ENCODE data around the gene TCERG1. TPM values are rescaled to one million over a fixed set of nuclear protein-coding genes. Genes with fewer than 3 reads are reported as not detected.
A peak's percentile ranks its signal among the peaks of the same experiment; 100 is the strongest.

TCERG1 gene
- total and polyA plus RNA-seq, 9 of the 15 experiments (the other 6 are each of a cell fraction or from before 2014, with no cell fraction given): 50.3 to 148 (median 119) TPM

GRCh38 chr5:146514575-146514974 is 67.4 kb downstream of the TCERG1 start (continued):
- no peak for TF ChIP-seq NR2C2 (CRISPR knock-in tag; IDR thresholded peaks at IDR 0.05)
- TF ChIP-seq NR2C2 (tag; IDR thresholded peaks at IDR 0.05): no peak

- BruUV-seq (replicated peaks): no TSS peak
- H3K4me1 ChIP-seq (replicated peaks in 1 of 2; ENCODE audit: control insufficient read depth in 2 of 2, insufficient read depth in 2 of 2, low read length in 2 of 2): no peaks in the 10 kb centered on the region
- H3K79me2 ChIP-seq (ENCODE audit: control insufficient read depth, insufficient read depth, low read length): no peaks in the 10 kb centered on the region
- H3K4me2 ChIP-seq (ENCODE audit: insufficient read depth, low read length): no peak overlapping the region
- FAIRE-seq (no peak), DNase-seq (ENCODE audit: extremely low read depth in 1 of 4, low spot score in 3 of 4) (no peak), ATAC-seq (peak; percentile 43)
- H3K9me1 ChIP-seq (ENCODE audit: control insufficient read depth, insufficient read depth, low read length): no peaks in the 10 kb centered on the region
- peaks cover 19% of the 10 kb centered on the region; the same call in 2 of the 3 replicates for H3K36me3 ChIP-seq (ENCODE audit: control insufficient read depth, insufficient read depth, low read length)
- no peak overlapping the region for H2AFZ ChIP-seq (ENCODE audit: low read depth, low read length)
- no peak overlapping the region for H3K9ac ChIP-seq (ENCODE audit: insufficient read depth in 1 of 2, low read depth in 2 of 2, low read length in 2 of 2)
- intact Hi-C loops (cut with micrococcal nuclease): no loop called here
- H3K9me3 ChIP-seq (replicated peaks; ENCODE audit: control insufficient read depth, insufficient read depth, low read depth, low read length): no peaks in the 10 kb centered on the region
- no peak overlapping the region for H3K27ac ChIP-seq (ENCODE audit: extremely low read depth, low read depth, low read length)
- no peak overlapping the region for H3K4me3 ChIP-seq
- ChIA-PET POLR2A (interaction anchor here (0.6 to 1.2 kb wide), 3 partner anchors 24 to 454 kb away, joined by 3 to 6 read pairs (median 4); no protein-coding TSS in a partner anchor), CTCF (ENCODE audit: low intra/inter-chr PET ratio) (no interaction called here)
- 38% methylated on average over 10 of the region's 10 CpGs for WGBS (ENCODE audit: insufficient coverage, low coverage, missing lambda C conversion rate)
- in situ Hi-C loops (cut with MboI): no loop called here
- no peaks in the 10 kb centered on the region; a peak in 1 of 5 replicates for H3K27me3 ChIP-seq (ENCODE audit: control insufficient read depth in 2 of 2, insufficient read depth in 2 of 2, low read length in 2 of 2)
- no peaks in the 10 kb centered on the region for H4K20me1 ChIP-seq (replicated peaks; ENCODE audit: control insufficient read depth, insufficient read depth, low read length)
- TF ChIP-seq NCOA4 (IDR thresholded peaks at IDR 0.05; ENCODE audit: partially characterized antibody) (no peak), POU5F1 (IDR thresholded peaks at IDR 0.05; ENCODE audit: borderline replicate concordance, low read depth, low read length, partially characterized antibody) (no peak), NEUROD1 (IDR thresholded peaks at IDR 0.05; ENCODE audit: borderline replicate concordance, low read depth, low read length, partially characterized antibody) (no peak), ETS1 (conservative IDR thresholded peaks at IDR 0.05; ENCODE audit: control insufficient read depth, low read depth, low read length) (no peak), SAFB (IDR thresholded peaks at IDR 0.05; ENCODE audit: borderline replicate concordance, low read depth, low read length) (no peak), DIDO1 (tag; IDR thresholded peaks at IDR 0.05; ENCODE audit: low read depth) (no peak), ZNF551 (CRISPR knock-in tag; IDR thresholded peaks at IDR 0.05) (no peak), JUND (IDR thresholded peaks at IDR 0.05; ENCODE audit: borderline replicate concordance, low read depth, low read length) (no peak), JUND (tag; IDR thresholded peaks at IDR 0.05; ENCODE audit: borderline replicate concordance, low read depth, low read length) (no peak)
These were observed 68.5 kb downstream of the TCERG1 start for GRCh38 chr5:146515473-146516150.
